RKO (cell line): ENCODE results near the gene CDC42EP4.
A peak's percentile ranks its signal among the peaks of the same experiment; 100 is the strongest.

Experiments used
- DNase-seq: peaks from one replicate; pipeline ENCODE4 v3.0.0-alpha.2; 2016; ENCODE audit warnings: low spot score

The CDC42EP4 gene

DNA sequence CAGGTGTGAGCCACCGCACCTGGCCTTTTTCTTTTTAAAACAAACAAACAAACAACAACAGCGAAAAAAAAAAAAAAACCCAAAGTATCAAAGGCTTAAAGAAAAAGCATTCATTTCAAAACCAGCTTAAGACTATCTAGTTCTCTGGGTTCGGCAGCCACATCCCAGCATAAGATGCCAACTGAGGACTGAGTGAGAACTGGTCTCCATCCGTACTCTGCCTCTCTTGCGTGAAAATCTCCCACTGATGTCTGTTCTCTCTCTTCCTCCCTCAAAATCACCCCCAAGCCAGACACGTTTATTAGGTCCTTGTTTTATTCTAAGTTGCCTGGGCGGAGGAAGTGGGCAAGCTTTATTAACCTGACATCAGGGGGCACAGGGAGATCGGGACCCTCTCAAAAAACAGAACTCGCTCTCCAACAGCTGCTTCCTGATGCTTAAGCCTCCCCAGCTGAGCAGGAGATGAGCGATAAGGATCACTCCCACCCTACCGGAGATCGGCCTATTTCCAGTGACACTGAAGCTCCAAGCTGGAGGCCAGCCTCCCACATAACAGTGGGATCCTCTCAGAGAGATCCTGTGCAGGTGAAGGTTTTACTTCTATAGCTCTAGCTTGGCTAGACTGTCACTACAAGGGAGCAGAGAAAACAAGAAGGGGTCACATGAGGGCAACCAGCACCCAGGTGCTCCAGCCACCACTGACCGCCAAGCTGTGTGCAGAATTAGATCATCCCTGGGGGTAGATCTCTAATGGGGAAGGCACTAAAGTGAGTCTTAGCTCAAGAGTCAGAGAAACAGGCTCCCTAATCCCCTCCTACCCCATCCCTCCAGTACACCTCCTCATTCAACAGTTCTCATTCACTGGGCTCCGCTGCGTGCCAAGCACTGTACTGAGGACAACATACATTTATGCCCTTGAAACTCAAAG is 13.6 kb downstream of the CDC42EP4 start:
- DNase-seq, result no peak

DNA sequence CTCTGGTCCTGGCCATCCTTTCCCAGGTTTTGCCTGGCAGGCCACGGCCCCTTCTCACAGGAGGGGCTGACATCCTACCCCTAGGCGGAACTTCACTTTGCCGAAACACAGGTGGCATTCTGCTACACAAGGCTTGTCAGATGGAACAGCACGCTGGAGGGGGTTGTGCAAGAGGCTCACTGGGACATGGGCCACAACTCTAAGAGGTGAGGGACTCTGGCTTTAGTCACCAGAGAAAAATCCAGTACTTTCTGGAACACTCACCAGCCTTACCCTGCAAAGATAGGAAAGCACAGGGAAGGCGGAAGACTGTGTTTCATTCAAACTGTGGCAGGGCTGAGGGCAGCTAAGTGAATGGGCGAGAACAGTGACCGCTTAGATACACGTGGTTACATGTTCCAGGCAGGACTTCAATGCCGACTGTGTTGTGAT is 18.3 kb downstream of the CDC42EP4 start:
- no peak for DNase-seq

DNA sequence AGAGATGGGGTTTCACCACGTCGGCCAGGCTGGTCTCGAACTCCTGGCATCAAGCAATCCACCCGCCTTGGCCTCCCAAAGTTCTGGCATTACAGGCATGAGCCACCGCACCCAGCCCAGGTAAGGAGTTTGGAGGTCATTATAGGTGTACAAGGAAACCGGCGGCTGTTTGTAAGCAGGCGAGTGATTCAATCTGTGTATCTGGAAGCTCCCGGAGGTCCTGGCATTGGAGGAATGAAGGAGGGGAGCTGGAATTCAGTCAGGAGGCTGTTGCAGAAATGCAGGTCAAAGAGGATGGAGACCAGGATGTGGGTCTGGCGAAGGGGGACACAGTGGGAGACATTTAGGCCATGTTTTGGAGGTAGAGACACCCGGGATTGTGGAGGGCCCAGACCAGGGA is 18.8 kb downstream of the CDC42EP4 start:
- DNase-seq, result no peak

DNA sequence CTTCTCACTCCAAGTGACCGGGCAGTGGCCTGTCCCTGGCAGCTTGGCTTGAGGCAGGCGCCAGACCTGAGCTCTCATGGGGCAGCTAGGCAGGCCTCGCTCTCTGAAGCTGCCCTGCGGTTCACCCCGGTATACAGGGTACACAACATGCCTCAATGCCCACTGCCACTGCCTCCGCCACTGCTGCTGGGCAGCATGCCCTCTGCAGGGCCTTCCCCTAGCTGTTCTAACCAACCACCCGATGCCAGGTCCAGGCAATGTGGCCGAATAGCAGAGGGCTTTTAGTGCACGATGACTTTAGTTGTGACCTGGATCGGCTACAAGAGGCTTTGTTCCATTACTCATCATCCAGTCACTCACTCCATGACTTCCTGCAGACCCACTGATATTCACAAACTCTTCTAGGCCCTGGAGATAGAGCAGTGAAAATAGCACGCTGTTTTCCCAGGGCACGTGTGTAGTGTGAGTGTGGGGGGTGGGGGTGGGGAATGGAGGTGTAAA is 19.7 kb downstream of the CDC42EP4 start:
- DNase-seq, result peak; percentile 81

GRCh38 chr17:73291260-73291801 is 20.5 kb downstream of the CDC42EP4 start:
- DNase-seq, result peak; percentile 32

GRCh38 chr17:73290399-73291259 is 21.2 kb downstream of the CDC42EP4 start:
- no peak for DNase-seq

DNA sequence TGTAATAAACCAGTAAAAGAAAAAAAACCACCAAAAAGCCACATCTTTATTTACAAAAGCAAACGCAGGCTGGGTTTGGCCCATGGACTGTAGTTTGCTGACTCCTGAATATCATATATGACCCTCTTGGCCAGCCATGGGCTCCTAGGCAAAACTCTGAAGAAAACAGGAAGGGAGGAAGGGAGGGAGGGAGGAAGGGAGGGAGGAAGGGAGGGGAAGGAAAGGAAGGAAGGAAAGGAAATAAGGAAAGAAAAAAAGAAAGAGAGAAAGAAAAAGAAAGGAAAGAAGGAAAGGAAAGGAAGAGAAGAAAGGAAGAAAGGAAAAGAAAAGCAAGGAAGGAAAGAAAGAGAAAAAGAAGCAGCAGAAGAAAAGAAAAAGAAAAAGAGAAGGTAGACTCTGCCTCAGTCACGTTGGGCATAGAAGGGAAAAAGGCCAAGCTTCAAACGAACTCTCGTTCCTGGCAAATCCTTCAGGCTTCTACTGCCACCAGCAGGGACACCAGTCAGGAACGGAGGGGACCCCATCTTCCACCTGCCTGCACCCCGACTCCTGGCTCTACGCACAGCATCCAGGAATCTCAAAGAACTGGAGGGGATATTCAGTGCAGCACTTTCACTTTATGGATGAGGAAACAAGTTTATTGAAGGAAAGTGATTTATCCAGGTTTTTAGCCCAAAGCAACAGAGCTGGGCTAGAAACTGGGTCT is 22.1 kb downstream of the CDC42EP4 start:
- DNase-seq, result no peak

GRCh38 chr17:73288534-73289302 is 23.1 kb downstream of the CDC42EP4 start:
- no peak for DNase-seq

DNA sequence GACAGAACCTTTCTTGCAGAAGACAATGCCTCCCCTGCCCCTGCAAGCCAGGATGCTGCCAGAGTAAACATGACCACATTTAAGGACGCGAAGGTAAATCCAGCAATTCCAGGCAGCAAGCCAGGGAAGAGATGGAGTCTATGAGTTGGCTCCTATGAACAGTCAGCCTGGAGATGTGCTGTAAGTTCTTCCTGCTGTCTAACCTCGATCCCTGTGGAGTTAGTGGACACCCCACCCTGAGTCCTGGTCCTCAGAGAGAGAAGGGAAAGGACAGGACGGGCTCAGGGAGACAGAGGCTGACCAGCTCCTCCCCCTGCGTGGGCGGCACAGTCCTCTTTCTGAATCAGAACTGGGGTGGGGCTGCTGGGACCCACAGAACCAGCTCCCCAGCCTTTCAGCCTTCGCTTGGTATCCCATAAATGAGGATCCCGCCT is 24.9 kb downstream of the CDC42EP4 start:
- no peak for DNase-seq

GRCh38 chr17:73285916-73286862 is 25.6 kb downstream of the CDC42EP4 start:
- DNase-seq, result no peak

DNA sequence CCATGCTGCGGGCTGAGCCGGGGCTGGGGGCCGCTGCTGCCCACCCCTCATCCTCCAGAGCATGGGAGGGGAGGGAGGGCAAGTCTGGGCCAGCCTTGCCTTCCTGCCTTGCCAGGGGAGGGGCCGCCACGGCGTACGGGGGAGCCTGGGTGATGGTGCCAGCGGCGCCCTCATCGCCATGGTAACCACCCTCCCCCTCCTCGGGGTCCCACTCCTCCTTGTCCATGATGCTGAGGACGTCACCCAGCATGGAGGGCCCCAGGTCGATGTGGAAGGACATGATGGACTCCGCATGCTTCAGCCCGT is 26.2 kb downstream of the CDC42EP4 start:
- no peak for DNase-seq

- DNase-seq, result no peak
These were observed 26.7 kb downstream of the CDC42EP4 start for GRCh38 chr17:73284906-73285602.

GRCh38 chr17:73284354-73284753 is 27.4 kb downstream of the CDC42EP4 start:
- no peak for DNase-seq

- no peak for DNase-seq
These were observed 27.9 kb downstream of the CDC42EP4 start for GRCh38 chr17:73283841-73284282.

DNA sequence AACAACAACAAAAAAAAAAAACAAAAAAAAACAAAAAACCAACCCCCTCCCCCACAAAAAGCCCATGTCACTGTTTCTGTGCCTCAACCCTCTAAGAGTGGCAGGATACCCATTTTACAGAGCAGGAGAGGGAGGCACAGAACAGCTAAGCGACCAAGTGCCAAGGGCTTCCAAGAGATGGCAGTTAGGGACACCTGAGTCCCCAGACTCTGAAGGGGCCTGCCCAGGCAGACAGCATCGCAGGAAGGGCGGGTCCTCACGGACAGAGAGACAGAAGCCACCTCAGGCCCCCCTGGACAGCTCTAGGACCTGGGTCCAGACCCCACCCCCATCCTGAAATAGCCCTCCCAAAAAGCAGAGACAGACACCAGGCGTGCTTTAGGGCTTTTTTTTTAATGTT is 28.6 kb downstream of the CDC42EP4 start:
- no peak for DNase-seq

GRCh38 chr17:73282629-73283028 is 29.2 kb downstream of the CDC42EP4 start:
- no peak for DNase-seq

DNA sequence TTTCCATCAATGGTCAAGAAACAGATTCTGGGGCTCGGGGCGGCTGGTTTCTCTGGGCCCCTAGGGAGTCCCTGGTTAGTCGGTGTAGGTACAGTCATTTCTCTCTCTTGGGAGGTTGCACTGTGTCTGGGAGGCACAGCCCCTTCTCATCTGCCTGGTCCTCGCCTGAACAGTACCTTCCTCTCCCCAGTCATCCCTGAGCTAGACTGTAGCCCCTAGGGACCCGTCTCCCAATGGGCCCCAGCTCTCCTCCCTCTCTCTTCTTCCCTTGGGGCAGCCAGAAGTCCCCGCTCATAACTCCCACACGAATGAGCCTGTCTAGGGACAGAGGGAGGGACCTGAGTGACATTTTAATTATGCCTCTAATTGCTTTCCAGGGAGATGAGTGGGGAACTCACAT is 29.9 kb downstream of the CDC42EP4 start:
- no peak for DNase-seq

- no peak for DNase-seq
These were observed 31.6 kb downstream of the CDC42EP4 start for GRCh38 chr17:73280191-73280590.

DNA sequence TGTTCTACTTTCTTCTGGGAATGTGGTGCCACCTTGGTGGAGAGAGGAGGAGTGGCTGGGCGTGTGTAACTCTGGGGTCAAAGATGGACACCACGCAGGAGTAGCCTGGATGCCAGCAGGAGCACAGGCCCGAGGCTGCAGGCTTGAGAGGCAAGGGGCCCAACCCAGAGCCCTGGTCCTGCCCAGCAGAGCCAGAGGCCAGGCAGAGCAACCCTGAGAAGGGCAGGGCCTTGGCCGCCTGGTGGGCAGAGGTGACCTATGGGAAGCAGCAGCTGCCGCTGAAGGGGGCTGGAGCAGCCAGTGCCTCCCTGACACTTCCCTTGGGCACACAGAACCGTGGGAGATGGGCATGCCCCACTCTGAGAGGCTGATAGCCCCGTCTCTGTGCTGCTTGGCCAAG is 32.1 kb downstream of the CDC42EP4 start:
- DNase-seq, result no peak
